ENCODE results near the gene SPDYE2. TPM values are rescaled to one million over a fixed set of nuclear protein-coding genes. Genes with fewer than 3 reads are reported as not detected.
"Not testable (repeated sequence)": the region's sequence is repeated elsewhere in the genome, so short reads cannot be mapped to it uniquely, and the experiment has no call there.

Gene SPDYE2
- total RNA-seq, 2 experiments from 2014 or later = 0.33 to 0.36 TPM

GRCh38 chr7:102542771-102543170 lies 8.3 kb upstream of the SPDYE2 start:
- H3K9me3 ChIP-seq (ENCODE audit: control insufficient read depth in 1 of 2, insufficient read depth in 1 of 2, low read length in 2 of 2); ATAC-seq (ENCODE audit: poor library complexity); H3K4me1 Mint-ChIP-seq (ENCODE audit: low read depth); POLR2A ChIA-PET; H3K4me3 Mint-ChIP-seq; H3K27ac Mint-ChIP-seq; H3K27ac ChIP-seq (ENCODE audit: low read depth in 1 of 2, low read length in 2 of 2); intact Hi-C loops (cut with DNase I, micrococcal nuclease); H3K27me3 ChIP-seq (ENCODE audit: control insufficient read depth in 1 of 2, insufficient read depth in 2 of 2, low read length in 2 of 2); CTCF ChIA-PET; H3K4me1 ChIP-seq (ENCODE audit: insufficient read depth, low read length); H3K4me3 ChIP-seq (ENCODE audit: low read length); H3K36me3 ChIP-seq (ENCODE audit: insufficient read depth, low read length); H3K36me3 Mint-ChIP-seq (ENCODE audit: low read depth); DNase-seq; H3K27me3 Mint-ChIP-seq; H3K9me3 Mint-ChIP-seq: not testable (repeated sequence)

- H3K27me3 ChIP-seq (ENCODE audit: control insufficient read depth in 1 of 2, insufficient read depth in 2 of 2, low read length in 2 of 2); H3K27me3 Mint-ChIP-seq; ATAC-seq (ENCODE audit: poor library complexity); DNase-seq; intact Hi-C loops (cut with DNase I, micrococcal nuclease); CTCF ChIA-PET; POLR2A ChIA-PET; H3K36me3 ChIP-seq (ENCODE audit: insufficient read depth, low read length); H3K4me1 Mint-ChIP-seq (ENCODE audit: low read depth); H3K27ac Mint-ChIP-seq; H3K36me3 Mint-ChIP-seq (ENCODE audit: low read depth); H3K9me3 Mint-ChIP-seq; H3K4me3 Mint-ChIP-seq; H3K4me1 ChIP-seq (ENCODE audit: insufficient read depth, low read length); H3K9me3 ChIP-seq (ENCODE audit: control insufficient read depth in 1 of 2, insufficient read depth in 1 of 2, low read length in 2 of 2); H3K4me3 ChIP-seq (ENCODE audit: low read length); H3K27ac ChIP-seq (ENCODE audit: low read depth in 1 of 2, low read length in 2 of 2): not testable (repeated sequence)
Measured at GRCh38 chr7:102543596-102543995, 7.4 kb upstream of the SPDYE2 start, which contains the start of gene UPK3BL2. UPK3BL2 (minus strand) TSS chr7:102543696; CDS start chr7:102543636, 60 bp downstream.

GRCh38 chr7:102544372-102544771 lies 6.7 kb upstream of the SPDYE2 start:
- H3K27ac ChIP-seq (ENCODE audit: low read depth in 1 of 2, low read length in 2 of 2); H3K27ac Mint-ChIP-seq; H3K36me3 Mint-ChIP-seq (ENCODE audit: low read depth); CTCF ChIA-PET; H3K4me1 Mint-ChIP-seq (ENCODE audit: low read depth); DNase-seq; H3K4me3 ChIP-seq (ENCODE audit: low read length); H3K4me3 Mint-ChIP-seq; H3K27me3 ChIP-seq (ENCODE audit: control insufficient read depth in 1 of 2, insufficient read depth in 2 of 2, low read length in 2 of 2); ATAC-seq (ENCODE audit: poor library complexity); H3K9me3 Mint-ChIP-seq; H3K4me1 ChIP-seq (ENCODE audit: insufficient read depth, low read length); H3K27me3 Mint-ChIP-seq; POLR2A ChIA-PET; H3K9me3 ChIP-seq (ENCODE audit: control insufficient read depth in 1 of 2, insufficient read depth in 1 of 2, low read length in 2 of 2); intact Hi-C loops (cut with DNase I, micrococcal nuclease); H3K36me3 ChIP-seq (ENCODE audit: insufficient read depth, low read length): not testable (repeated sequence)

DNA sequence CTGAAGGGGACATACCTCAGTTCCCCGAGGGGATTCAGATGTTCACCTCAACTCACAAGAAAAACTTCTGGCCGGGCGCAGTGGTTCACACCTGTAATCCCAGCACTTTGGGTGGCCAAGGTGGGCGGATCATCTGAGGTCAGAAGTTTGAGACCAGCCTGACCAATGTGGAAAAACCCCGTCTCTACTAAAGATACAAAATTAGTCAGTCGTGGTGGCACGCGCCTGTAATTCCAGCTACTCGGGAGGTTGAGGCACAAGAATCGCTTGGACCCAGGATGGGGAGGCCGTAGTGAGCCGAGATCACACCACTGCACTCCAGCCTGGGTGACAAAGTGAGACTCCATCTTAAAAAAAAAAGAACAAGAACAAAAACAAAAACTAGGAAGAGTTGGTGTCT lies 5.7 kb upstream of the SPDYE2 start:
- ATAC-seq (ENCODE audit: poor library complexity); CTCF ChIA-PET; H3K4me1 ChIP-seq (ENCODE audit: insufficient read depth, low read length); H3K27me3 ChIP-seq (ENCODE audit: control insufficient read depth in 1 of 2, insufficient read depth in 2 of 2, low read length in 2 of 2); H3K4me3 ChIP-seq (ENCODE audit: low read length); H3K9me3 ChIP-seq (ENCODE audit: control insufficient read depth in 1 of 2, insufficient read depth in 1 of 2, low read length in 2 of 2); POLR2A ChIA-PET; H3K4me3 Mint-ChIP-seq; H3K9me3 Mint-ChIP-seq; H3K36me3 ChIP-seq (ENCODE audit: insufficient read depth, low read length); H3K4me1 Mint-ChIP-seq (ENCODE audit: low read depth); H3K27me3 Mint-ChIP-seq; H3K27ac Mint-ChIP-seq; H3K27ac ChIP-seq (ENCODE audit: low read depth in 1 of 2, low read length in 2 of 2); intact Hi-C loops (cut with DNase I, micrococcal nuclease); H3K36me3 Mint-ChIP-seq (ENCODE audit: low read depth): not testable (repeated sequence)
- DNase-seq = peak in 1 of 14 experiments; percentile 29

DNA sequence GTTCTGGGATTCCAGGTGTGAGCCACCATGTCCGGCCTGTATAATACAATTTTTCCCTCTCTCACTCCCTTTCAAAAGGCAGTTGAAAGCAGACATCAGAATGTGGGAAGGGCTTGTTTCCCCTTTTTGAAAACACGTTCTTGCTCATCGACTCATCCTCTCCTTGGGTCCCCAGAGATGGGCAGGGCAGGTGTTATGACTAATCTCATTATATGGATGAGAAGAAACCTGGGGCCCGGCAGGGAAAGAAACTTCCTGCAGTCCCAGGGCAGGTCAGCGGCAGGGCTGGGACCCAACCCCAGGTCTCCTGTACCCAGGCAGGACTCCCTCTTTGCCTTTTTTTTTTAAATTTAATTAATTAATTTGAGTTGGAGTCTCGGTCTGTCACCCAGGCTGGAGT lies 4.7 kb upstream of the SPDYE2 start:
- H3K4me3 Mint-ChIP-seq; POLR2A ChIA-PET; H3K9me3 ChIP-seq (ENCODE audit: control insufficient read depth in 1 of 2, insufficient read depth in 1 of 2, low read length in 2 of 2); CTCF ChIA-PET; H3K4me1 ChIP-seq (ENCODE audit: insufficient read depth, low read length); H3K9me3 Mint-ChIP-seq; H3K36me3 Mint-ChIP-seq (ENCODE audit: low read depth); H3K27me3 ChIP-seq (ENCODE audit: control insufficient read depth in 1 of 2, insufficient read depth in 2 of 2, low read length in 2 of 2); H3K36me3 ChIP-seq (ENCODE audit: insufficient read depth, low read length); H3K27me3 Mint-ChIP-seq; H3K27ac ChIP-seq (ENCODE audit: low read depth in 1 of 2, low read length in 2 of 2); H3K4me3 ChIP-seq (ENCODE audit: low read length); intact Hi-C loops (cut with DNase I, micrococcal nuclease); ATAC-seq (ENCODE audit: poor library complexity); DNase-seq; H3K4me1 Mint-ChIP-seq (ENCODE audit: low read depth); H3K27ac Mint-ChIP-seq: not testable (repeated sequence)

GRCh38 chr7:102568620-102569019 lies 17.6 kb downstream of the SPDYE2 start:
- DNase-seq; H3K27me3 Mint-ChIP-seq; H3K27me3 ChIP-seq (ENCODE audit: control insufficient read depth in 1 of 2, insufficient read depth in 2 of 2, low read length in 2 of 2); H3K36me3 Mint-ChIP-seq (ENCODE audit: low read depth); H3K4me1 ChIP-seq (ENCODE audit: insufficient read depth, low read length); intact Hi-C loops (cut with DNase I, micrococcal nuclease); CTCF ChIA-PET; H3K4me3 Mint-ChIP-seq; H3K4me3 ChIP-seq (ENCODE audit: low read length); ATAC-seq (ENCODE audit: poor library complexity); POLR2A ChIA-PET; H3K4me1 Mint-ChIP-seq (ENCODE audit: low read depth); H3K27ac Mint-ChIP-seq; H3K9me3 Mint-ChIP-seq; H3K9me3 ChIP-seq (ENCODE audit: control insufficient read depth in 1 of 2, insufficient read depth in 1 of 2, low read length in 2 of 2); H3K36me3 ChIP-seq (ENCODE audit: insufficient read depth, low read length); H3K27ac ChIP-seq (ENCODE audit: low read depth in 1 of 2, low read length in 2 of 2): not testable (repeated sequence)

Measured in CD4-positive, alpha-beta T cell (primary cell).